ENCODE data around the gene SPDYE2.
"Not testable (repeated sequence)": the region's sequence is repeated elsewhere in the genome, so short reads cannot be mapped to it uniquely, and the experiment has no call there.

SPDYE2 gene

GRCh38 chr7:102546353-102546752 is 4.7 kb upstream of the SPDYE2 start:
- WGBS (ENCODE audit: extremely low coverage, insufficient coverage, insufficient read length) = no CpG with 5 or more reads among the region's 6 CpGs
- H3K4me2 ChIP-seq (ENCODE audit: low read length); H3K14ac ChIP-seq (ENCODE audit: low read length); DNase-seq; H4K91ac ChIP-seq (ENCODE audit: low read depth, low read length); H2BK5ac ChIP-seq (ENCODE audit: low read depth, low read length, poor library complexity); H2BK12ac ChIP-seq (ENCODE audit: low read length); H3K4me3 ChIP-seq (ENCODE audit: low read depth, low read length); H3K9ac ChIP-seq (ENCODE audit: low read length); H3K79me2 ChIP-seq (ENCODE audit: control insufficient read depth, insufficient read depth, low read length, poor library complexity); H3K23ac ChIP-seq (ENCODE audit: low read length); H3K27me3 ChIP-seq (ENCODE audit: insufficient read depth, low read length); H3K27ac ChIP-seq (ENCODE audit: low read depth, low read length); H3K4ac ChIP-seq (ENCODE audit: low read depth, low read length); H2AFZ ChIP-seq (ENCODE audit: insufficient read depth, low read length, poor library complexity); H3K9me3 ChIP-seq (ENCODE audit: insufficient read depth, low read depth, low read length); H2BK120ac ChIP-seq (ENCODE audit: insufficient read depth, low read length, poor library complexity); H2AK5ac ChIP-seq (ENCODE audit: low read length); H4K8ac ChIP-seq (ENCODE audit: low read depth, low read length); H3K18ac ChIP-seq (ENCODE audit: low read length); H3K36me3 ChIP-seq (ENCODE audit: control insufficient read depth in 1 of 2, insufficient read depth in 2 of 2, low read length in 2 of 2); H3K79me1 ChIP-seq (ENCODE audit: low read length); H3K4me1 ChIP-seq (ENCODE audit: control insufficient read depth in 1 of 2, insufficient read depth in 2 of 2, low read length in 2 of 2); H4K12ac ChIP-seq (ENCODE audit: low read depth, low read length): not testable (repeated sequence)

DNA sequence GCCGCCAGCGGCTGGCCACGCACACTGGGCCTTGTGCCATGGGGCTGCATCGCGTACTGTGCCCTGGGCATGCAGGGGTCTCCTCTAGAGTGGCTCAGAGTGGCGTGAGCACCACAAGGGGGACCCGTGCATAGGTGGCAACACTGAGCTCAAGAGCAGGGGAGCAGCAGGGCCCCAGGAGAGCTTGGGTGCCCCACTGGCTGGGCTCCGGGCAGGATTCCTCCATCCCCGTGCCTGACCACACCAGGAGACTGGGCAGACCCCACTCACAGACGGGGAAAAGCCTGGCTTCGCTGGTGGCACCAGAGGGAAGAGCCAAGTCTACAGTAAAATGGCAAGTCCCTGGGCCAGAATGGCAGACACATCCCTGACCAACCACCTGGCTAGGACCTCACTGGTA is 17.6 kb downstream of the SPDYE2 start:
- H2AK5ac ChIP-seq (ENCODE audit: low read length); H2BK12ac ChIP-seq (ENCODE audit: low read length); H3K4me2 ChIP-seq (ENCODE audit: low read length); H3K14ac ChIP-seq (ENCODE audit: low read length); H3K9me3 ChIP-seq (ENCODE audit: insufficient read depth, low read depth, low read length); H3K9ac ChIP-seq (ENCODE audit: low read length); H3K79me1 ChIP-seq (ENCODE audit: low read length); H3K79me2 ChIP-seq (ENCODE audit: control insufficient read depth, insufficient read depth, low read length, poor library complexity); H2BK5ac ChIP-seq (ENCODE audit: low read depth, low read length, poor library complexity); H2BK120ac ChIP-seq (ENCODE audit: insufficient read depth, low read length, poor library complexity); H3K18ac ChIP-seq (ENCODE audit: low read length); H2AFZ ChIP-seq (ENCODE audit: insufficient read depth, low read length, poor library complexity); H3K4me1 ChIP-seq (ENCODE audit: control insufficient read depth in 1 of 2, insufficient read depth in 2 of 2, low read length in 2 of 2); H4K12ac ChIP-seq (ENCODE audit: low read depth, low read length); H3K36me3 ChIP-seq (ENCODE audit: control insufficient read depth in 1 of 2, insufficient read depth in 2 of 2, low read length in 2 of 2); H4K91ac ChIP-seq (ENCODE audit: low read depth, low read length); H3K27ac ChIP-seq (ENCODE audit: low read depth, low read length); H3K4ac ChIP-seq (ENCODE audit: low read depth, low read length); H3K23ac ChIP-seq (ENCODE audit: low read length); H4K8ac ChIP-seq (ENCODE audit: low read depth, low read length); H3K4me3 ChIP-seq (ENCODE audit: low read depth, low read length); H3K27me3 ChIP-seq (ENCODE audit: insufficient read depth, low read length): not testable (repeated sequence)
- peak in 1 of 2 donors; percentile 0 for DNase-seq
- WGBS (ENCODE audit: extremely low coverage, insufficient coverage, insufficient read length) = no CpG with 5 or more reads among the region's 11 CpGs

GRCh38 chr7:102572261-102573239 is 21.5 kb downstream of the SPDYE2 start, which contains the start of gene POLR2J3:
POLR2J3 (minus strand) TSS chr7:102572583; CDS start chr7:102572521, 62 bp downstream.
- not testable (repeated sequence) for H2BK12ac ChIP-seq (ENCODE audit: low read length); H3K27ac ChIP-seq (ENCODE audit: low read depth, low read length); H3K79me2 ChIP-seq (ENCODE audit: control insufficient read depth, insufficient read depth, low read length, poor library complexity); H3K79me1 ChIP-seq (ENCODE audit: low read length); H3K36me3 ChIP-seq (ENCODE audit: control insufficient read depth in 1 of 2, insufficient read depth in 2 of 2, low read length in 2 of 2); H3K23ac ChIP-seq (ENCODE audit: low read length); H3K27me3 ChIP-seq (ENCODE audit: insufficient read depth, low read length); H2BK5ac ChIP-seq (ENCODE audit: low read depth, low read length, poor library complexity); H3K4me1 ChIP-seq (ENCODE audit: control insufficient read depth in 1 of 2, insufficient read depth in 2 of 2, low read length in 2 of 2); H3K9me3 ChIP-seq (ENCODE audit: insufficient read depth, low read depth, low read length); H2AK5ac ChIP-seq (ENCODE audit: low read length)
- no CpG with 5 or more reads among the region's 64 CpGs for WGBS (ENCODE audit: extremely low coverage, insufficient coverage, insufficient read length)
- peak within 1 kb of the TSS; percentile 98 for H2AFZ ChIP-seq (ENCODE audit: insufficient read depth, low read length, poor library complexity)
- peak within 1 kb of the TSS; percentile 83 for H2BK120ac ChIP-seq (ENCODE audit: insufficient read depth, low read length, poor library complexity)
- H3K4ac ChIP-seq (ENCODE audit: low read depth, low read length) = peak within 1 kb of the TSS; percentile 49
- peak within 1 kb of the TSS; percentile 88 for H4K8ac ChIP-seq (ENCODE audit: low read depth, low read length)
- H3K4me3 ChIP-seq (ENCODE audit: low read depth, low read length) = peak within 1 kb of the TSS; percentile 87
- peak within 1 kb of the TSS; percentile 94 for H3K18ac ChIP-seq (ENCODE audit: low read length)
- H4K12ac ChIP-seq (ENCODE audit: low read depth, low read length) = peak within 1 kb of the TSS; percentile 74
- H3K9ac ChIP-seq (ENCODE audit: low read length) = peak within 1 kb of the TSS; percentile 44
- H3K4me2 ChIP-seq (ENCODE audit: low read length) = peak within 1 kb of the TSS; percentile 41
- peak within 1 kb of the TSS; percentile 55 for H3K14ac ChIP-seq (ENCODE audit: low read length)
- DNase-seq = peak; percentile 72 to 85
- peak within 1 kb of the TSS; percentile 90 for H4K91ac ChIP-seq (ENCODE audit: low read depth, low read length)

GRCh38 chr7:102574607-102575006 is 23.6 kb downstream of the SPDYE2 start:
- H3K79me1 ChIP-seq (ENCODE audit: low read length); H2AK5ac ChIP-seq (ENCODE audit: low read length); H3K27me3 ChIP-seq (ENCODE audit: insufficient read depth, low read length); H3K4me2 ChIP-seq (ENCODE audit: low read length); H3K9ac ChIP-seq (ENCODE audit: low read length); H3K36me3 ChIP-seq (ENCODE audit: control insufficient read depth in 1 of 2, insufficient read depth in 2 of 2, low read length in 2 of 2); H3K14ac ChIP-seq (ENCODE audit: low read length); H2BK5ac ChIP-seq (ENCODE audit: low read depth, low read length, poor library complexity); H3K27ac ChIP-seq (ENCODE audit: low read depth, low read length); H4K91ac ChIP-seq (ENCODE audit: low read depth, low read length); DNase-seq; H3K18ac ChIP-seq (ENCODE audit: low read length); H3K23ac ChIP-seq (ENCODE audit: low read length); H2BK120ac ChIP-seq (ENCODE audit: insufficient read depth, low read length, poor library complexity); H3K4me3 ChIP-seq (ENCODE audit: low read depth, low read length); H2BK12ac ChIP-seq (ENCODE audit: low read length); H3K4me1 ChIP-seq (ENCODE audit: control insufficient read depth in 1 of 2, insufficient read depth in 2 of 2, low read length in 2 of 2); H4K12ac ChIP-seq (ENCODE audit: low read depth, low read length); H4K8ac ChIP-seq (ENCODE audit: low read depth, low read length); H3K9me3 ChIP-seq (ENCODE audit: insufficient read depth, low read depth, low read length); H2AFZ ChIP-seq (ENCODE audit: insufficient read depth, low read length, poor library complexity); H3K4ac ChIP-seq (ENCODE audit: low read depth, low read length); H3K79me2 ChIP-seq (ENCODE audit: control insufficient read depth, insufficient read depth, low read length, poor library complexity): not testable (repeated sequence)
- WGBS (ENCODE audit: extremely low coverage, insufficient coverage, insufficient read length) = no CpG with 5 or more reads among the region's 6 CpGs

Measured in trophoblast cell (in vitro differentiated cells and primary cell).